HCT116 (cell line): ENCODE measurements around the gene ZC3H7A. TPM values are rescaled to one million over a fixed set of nuclear protein-coding genes. Genes with fewer than 3 reads are reported as not detected.

ENCODE experiments used
- ATAC-seq: fragments of 200-7000 bp; cut with Tn5 transposase; 2 replicates; pipeline ENCODE4 v1.9.1; 2020; ENCODE audit warnings: mild to moderate bottlenecking, moderate library complexity
- BruUV-seq: library from RNA; stranded (reverse); fragments of 400-500 nt; replicated peaks from 2 replicates; lab custom pipeline; 2021; lab: Mats Ljungman, UMichigan
- CTCF ChIA-PET: fragments of 300-600 bp; sonication (Branson Sonifier 250); formaldehyde crosslinking; loops from one replicate; lab custom pipeline; 2021; ENCODE audit warnings: antibody characterized with exemption; lab: Charles Lee
- POLR2A ChIA-PET: fragments of 300-600, 350-600 bp; sonication (Branson Sonifier 250); formaldehyde crosslinking; loops from one replicate; lab custom pipeline; 2021; ENCODE audit warnings: antibody characterized with exemption; lab: Charles Lee
- RAD21 ChIA-PET, 2 experiments: fragments of 300-600 bp; sonication (Branson Sonifier 250); formaldehyde crosslinking; loops; one replicate each; lab custom pipeline; 2023; ENCODE audit warnings: low total read pairs in 2 of 2; ENCODE audit not compliant: uncharacterized antibody in 2 of 2, unreplicated experiment in 2 of 2, low non-redundant PET in 1 of 2; lab: Charles Lee
- DNase-seq: peaks from one replicate; pipeline ENCODE4 v3.0.0-alpha.2; 2010; ENCODE audit warnings: low read depth, low spot score
- H2AFZ ChIP-seq: fragments of 200-600 bp; shearing (Covaris generic), sonication (generic); 2 replicates; pipeline ENCODE4 v1.6.1; 2017; ENCODE audit warnings: low read depth, mixed run types, mixed read lengths, antibody characterized with exemption, low read length; ENCODE audit not compliant: poor library complexity, severe bottlenecking
- H3K27ac ChIP-seq: 2 replicates; pipeline ENCODE4 v1.5.1; 2012; ENCODE audit warnings: low read depth, low read length
- H3K27me3 ChIP-seq: fragments of 200-600 bp; sonication (generic); 2 replicates; pipeline ENCODE4 v1.6.1; 2016; ENCODE audit warnings: mixed run types, low read length, mixed read lengths; ENCODE audit not compliant: insufficient read depth
- H3K36me3 ChIP-seq, 2 experiments: fragments of 200-500 bp in 1 of 2; fragments of 200-600 bp in 1 of 2; sonication (Bioruptor generic) in 1 of 2; sonication (generic) in 1 of 2; 2 replicates each; pipeline versions ENCODE4 v1.5.1 to v1.6.1; 2014 to 2016; ENCODE audit warnings: low read length in 2 of 2, inconsistent platforms in 1 of 2, mixed read lengths in 1 of 2, mixed run types in 1 of 2; ENCODE audit not compliant: insufficient read depth in 2 of 2, control insufficient read depth in 1 of 2
- H3K4me1 ChIP-seq, 2 experiments: fragments of 200-600 bp in 1 of 2; sonication (generic) in 1 of 2; 2 replicates each; pipeline versions ENCODE4 v1.5.1 to v1.6.1; 2012 to 2017; ENCODE audit warnings: low read length in 2 of 2, inconsistent platforms in 1 of 2, mild to moderate bottlenecking in 1 of 2, mixed read lengths in 1 of 2, mixed run types in 1 of 2, moderate library complexity in 1 of 2; ENCODE audit not compliant: insufficient read depth in 2 of 2, control insufficient read depth in 1 of 2
- H3K4me2 ChIP-seq: fragments of 200-600 bp; sonication (generic); 2 replicates; pipeline ENCODE4 v1.6.1; 2017; ENCODE audit warnings: mixed run types, low read length, mixed read lengths
- H3K4me3 ChIP-seq, 2 experiments: fragments of 200-600 bp in 1 of 2; sonication (generic) in 1 of 2; replicated peaks in 1 of 2; 2 replicates each; pipeline ENCODE4 v1.5.1; 2011 to 2016; ENCODE audit warnings: low read length in 2 of 2, control low read depth in 1 of 2, low read depth in 1 of 2, mild to moderate bottlenecking in 1 of 2, mixed read lengths in 1 of 2, mixed run types in 1 of 2
- H3K79me2 ChIP-seq: fragments of 200-600 bp; sonication (generic); 2 replicates; pipeline ENCODE4 v1.6.1; 2017; ENCODE audit warnings: mild to moderate bottlenecking, mixed run types, low read length, moderate library complexity, mixed read lengths; ENCODE audit not compliant: insufficient read depth
- H3K9ac ChIP-seq: fragments of 200-600 bp; sonication (generic); 2 replicates; pipeline ENCODE4 v1.6.1; 2016; ENCODE audit warnings: low read length, mixed read lengths
- H3K9me2 ChIP-seq: fragments of 200-600 bp; sonication (generic), shearing (Covaris generic); 2 replicates; pipeline ENCODE4 v1.6.1; 2017; ENCODE audit warnings: mixed run types, mild to moderate bottlenecking, moderate library complexity; ENCODE audit not compliant: insufficient read depth
- H3K9me3 ChIP-seq, 2 experiments: fragments of 200-500 bp in 1 of 2; fragments of 200-600 bp in 1 of 2; sonication (Bioruptor generic) in 1 of 2; sonication (generic) in 1 of 2; 2 replicates each; pipeline ENCODE4 v1.6.1; 2014 to 2017; ENCODE audit warnings: low read length in 2 of 2, mixed read lengths in 2 of 2, inconsistent platforms in 1 of 2, low read depth in 1 of 2, mild to moderate bottlenecking in 1 of 2, mixed run types in 1 of 2, moderate library complexity in 1 of 2; ENCODE audit not compliant: control insufficient read depth in 1 of 2, insufficient read depth in 1 of 2
- H4K20me1 ChIP-seq: fragments of 200-600 bp; sonication (generic), shearing (Covaris generic); 2 replicates; pipeline ENCODE4 v1.6.1; 2017; ENCODE audit warnings: mixed run types, mild to moderate bottlenecking, moderate library complexity; ENCODE audit not compliant: insufficient read depth
- CEBPB ChIP-seq: IDR thresholded peaks from 2 replicates; pipeline ENCODE4 v1.6.1; 2012; ENCODE audit warnings: low read depth
- CTCF ChIP-seq, 3 experiments: fragments of 200-600 bp in 1 of 3; sonication (generic) in 1 of 3; IDR thresholded peaks in 2 of 3; conservative IDR thresholded peaks in 1 of 3; 2 replicates each; pipeline ENCODE4 v1.5.1; 2012 to 2017; ENCODE audit warnings: low read depth in 2 of 3, low read length in 2 of 3, antibody characterized with exemption in 1 of 3, borderline replicate concordance in 1 of 3, control low read depth in 1 of 3, mild to moderate bottlenecking in 1 of 3, mixed read lengths in 1 of 3, mixed run types in 1 of 3, moderate library complexity in 1 of 3; ENCODE audit not compliant: insufficient read depth in 1 of 3
- EZH2phosphoT487 ChIP-seq: fragments of 200-600 bp; IDR thresholded peaks from 2 replicates; pipeline ENCODE4 v1.6.1; 2018; ENCODE audit warnings: antibody characterized with exemption, borderline replicate concordance
- POLR2A ChIP-seq: IDR thresholded peaks from 2 replicates; pipeline ENCODE4 v1.7.0; 2011; ENCODE audit warnings: borderline replicate concordance; ENCODE audit not compliant: insufficient read depth, insufficient read length; ENCODE audit errors: extremely low read depth
- POLR2AphosphoS5 ChIP-seq: IDR thresholded peaks from 2 replicates; pipeline ENCODE4 v1.6.1; 2011; ENCODE audit warnings: mild to moderate bottlenecking, low read depth, low read length, moderate library complexity
- REST ChIP-seq: IDR thresholded peaks from 2 replicates; pipeline ENCODE4 v1.6.1; 2012; ENCODE audit warnings: low read depth
- SIN3A ChIP-seq: IDR thresholded peaks from 2 replicates; pipeline ENCODE4 v1.6.1; 2012; ENCODE audit warnings: low read depth
- SP1 ChIP-seq: IDR thresholded peaks from 2 replicates; pipeline ENCODE4 v1.6.1; 2012; ENCODE audit warnings: low read depth
- TCF7L2 ChIP-seq: IDR thresholded peaks from 2 replicates; pipeline ENCODE4 v1.7.0; 2011; ENCODE audit warnings: borderline replicate concordance, inconsistent platforms; ENCODE audit not compliant: insufficient read depth, insufficient read length; ENCODE audit errors: extremely low read depth
- ZNF274 ChIP-seq: fragments of 200-500 bp; sonication (Bioruptor generic); IDR thresholded peaks from 2 replicates; pipeline ENCODE4 v1.6.1; 2014; ENCODE audit warnings: mild to moderate bottlenecking, low read depth, low read length, inconsistent platforms
- intact Hi-C: fragments of 100-400 bp; cut with micrococcal nuclease; formaldehyde crosslinking; loops from 2 replicates; pipeline ENCODE4 v1.10.0; 2022
- total RNA-seq: library from RNA; stranded (reverse); gene quantifications from one replicate; pipeline ENCODE4 v1.2.1, GENCODE V29; 2021; ENCODE audit not compliant: unreplicated experiment

The ZC3H7A gene
- total RNA-seq, 1 experiment from 2014 or later: 33.4 TPM

- no peaks in the 10 kb centered on the region for H4K20me1 ChIP-seq
- H3K9ac ChIP-seq: no peak overlapping the region
- no peaks in the 10 kb centered on the region for H3K4me1 ChIP-seq
- H3K27me3 ChIP-seq: no peaks in the 10 kb centered on the region
- H3K4me3 ChIP-seq: no peak overlapping the region
- no peaks in the 10 kb centered on the region for H3K36me3 ChIP-seq
- no peak for DNase-seq
- no peaks in the 10 kb centered on the region for H3K9me3 ChIP-seq
- H3K9me2 ChIP-seq: no peaks in the 10 kb centered on the region
- intact Hi-C loops: no loop called here
- no peak overlapping the region for H3K27ac ChIP-seq
- H2AFZ ChIP-seq: no peak overlapping the region
- H3K4me2 ChIP-seq: no peak overlapping the region
- BruUV-seq: no TSS peak
- H3K79me2 ChIP-seq: peaks cover 8% of the 10 kb centered on the region; the same call in 1 of the 2 replicates
- no peak for ATAC-seq
- POLR2A ChIA-PET: interaction anchor here (0.8 kb wide), 1 partner anchor 11 kb away, joined by 3 read pairs; no protein-coding TSS in a partner anchor
- no peak for TF ChIP-seq REST
- TF ChIP-seq CTCF (IDR thresholded peaks at IDR 0.05 in 2 of 3, conservative IDR thresholded peaks at IDR 0.05 in 1 of 3; ENCODE audit: borderline replicate concordance in 1 of 3, insufficient read depth in 1 of 3, low read depth in 2 of 3, low read length in 2 of 3): no peak
- TF ChIP-seq CEBPB: no peak
- no peak for TF ChIP-seq SP1
- no peak for TF ChIP-seq POLR2AphosphoS5
- TF ChIP-seq SIN3A: no peak
- TF ChIP-seq TCF7L2: no peak
- TF ChIP-seq POLR2A: no peak
- no peak for TF ChIP-seq EZH2phosphoT487
- no peak for TF ChIP-seq ZNF274
- CTCF ChIA-PET: interaction anchor here (1.6 kb wide), 1 partner anchor 10 kb away, joined by 5 read pairs; no protein-coding TSS in a partner anchor
- RAD21 ChIA-PET: no interaction called here
Observed at GRCh38 chr16:11707679-11708197, 89.3 kb downstream of the ZC3H7A start.
